ENCODE measurements around the gene FHOD3. TPM values are rescaled to one million over a fixed set of nuclear protein-coding genes. Genes with fewer than 3 reads are reported as not detected.

The FHOD3 gene
- total and polyA plus RNA-seq, 2 of the 13 experiments (the other 11 are each of a cell fraction or from before 2014, with no cell fraction given) = 0.07 TPM; not detected in 1

DNA sequence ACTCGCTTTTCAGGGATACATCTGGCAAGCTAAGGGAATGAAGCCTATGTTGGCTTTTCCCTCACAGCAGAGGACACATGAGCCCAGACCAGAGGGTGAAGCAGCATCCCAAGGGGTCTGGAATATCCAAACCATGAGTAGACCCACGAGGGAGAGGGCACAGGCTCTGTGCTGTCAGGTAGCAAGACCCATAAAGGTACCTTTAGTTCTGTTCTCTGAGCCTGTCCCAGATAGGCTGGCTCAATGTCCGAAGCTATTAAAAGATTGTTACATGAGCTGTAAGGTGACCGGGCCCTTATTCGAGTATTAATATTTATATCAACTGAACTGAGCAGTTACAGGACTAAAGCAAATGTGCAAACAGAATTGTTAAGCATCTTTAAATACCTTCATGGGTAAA, 479.1 kb downstream of the FHOD3 start:
- no peak for DNase-seq (ENCODE audit: low spot score)
- no peak overlapping the region for H3K4me3 ChIP-seq (replicated peaks in 1 of 3; ENCODE audit: insufficient read depth in 1 of 3, low read depth in 2 of 3, low read length in 3 of 3)
- in situ Hi-C loops (cut with HindIII; ENCODE audit: extremely low pct_ligation_motif_present, low pct_unique_long_range_greater_than_20kb) = no loop called here
- H3K36me3 ChIP-seq (replicated peaks in 1 of 2; ENCODE audit: control insufficient read depth in 1 of 2, insufficient read depth in 2 of 2, low read length in 2 of 2) = no peaks in the 10 kb centered on the region
- no peak overlapping the region for H3K27ac ChIP-seq (ENCODE audit: extremely low read length, insufficient read depth, low read length)
- ChIA-PET POLR2A (no interaction called here), CTCF (ENCODE audit: low intra/inter-chr PET ratio, low total read pairs) (no interaction called here)
- no peak for FAIRE-seq
- 0 out of 5 replicates have a peak, but pooled peaks cover 0 to 11% of the 10 kb centered on the region in 2 experiments for H3K27me3 ChIP-seq (ENCODE audit: control insufficient read depth in 1 of 2, insufficient read depth in 2 of 2, low read length in 2 of 2)
- no peak for ATAC-seq
- no peaks in the 10 kb centered on the region for H3K79me2 ChIP-seq (ENCODE audit: insufficient read depth, low read length)
- no TSS peak for BruUV-seq (replicated peaks)
- WGBS (ENCODE audit: low lambda C conversion rate) = 73% methylated on average over 5 of the region's 5 CpGs
- H3K9ac ChIP-seq (ENCODE audit: insufficient read depth, low read depth, low read length) = no peak overlapping the region
- H3K9me3 ChIP-seq (ENCODE audit: low read length) = no peaks in the 10 kb centered on the region
- H4K20me1 ChIP-seq (ENCODE audit: insufficient read depth, low read length) = no peaks in the 10 kb centered on the region
- no peak overlapping the region for H3K4me2 ChIP-seq (ENCODE audit: low read depth, low read length)
- H3K4me1 ChIP-seq (ENCODE audit: insufficient read depth, low read length) = no peaks in the 10 kb centered on the region
- intact Hi-C loops (cut with micrococcal nuclease; ENCODE audit: unreplicated experiment) = no loop called here
- no peak overlapping the region for H2AFZ ChIP-seq (ENCODE audit: low read length)
- no peak for TF ChIP-seq NR2F2 (IDR thresholded peaks at IDR 0.05; ENCODE audit: borderline replicate concordance, low read depth)
- no peak for TF ChIP-seq EP300 (IDR thresholded peaks at IDR 0.05; ENCODE audit: low read depth in 2 of 2, low read length in 2 of 2)
- TF ChIP-seq EP300 (CRISPR knock-in tag; IDR thresholded peaks at IDR 0.05; ENCODE audit: borderline replicate concordance) = no peak
- TF ChIP-seq ZNF138 (CRISPR knock-in tag; IDR thresholded peaks at IDR 0.05; ENCODE audit: low read depth) = no peak
- TF ChIP-seq, protein P1, sequence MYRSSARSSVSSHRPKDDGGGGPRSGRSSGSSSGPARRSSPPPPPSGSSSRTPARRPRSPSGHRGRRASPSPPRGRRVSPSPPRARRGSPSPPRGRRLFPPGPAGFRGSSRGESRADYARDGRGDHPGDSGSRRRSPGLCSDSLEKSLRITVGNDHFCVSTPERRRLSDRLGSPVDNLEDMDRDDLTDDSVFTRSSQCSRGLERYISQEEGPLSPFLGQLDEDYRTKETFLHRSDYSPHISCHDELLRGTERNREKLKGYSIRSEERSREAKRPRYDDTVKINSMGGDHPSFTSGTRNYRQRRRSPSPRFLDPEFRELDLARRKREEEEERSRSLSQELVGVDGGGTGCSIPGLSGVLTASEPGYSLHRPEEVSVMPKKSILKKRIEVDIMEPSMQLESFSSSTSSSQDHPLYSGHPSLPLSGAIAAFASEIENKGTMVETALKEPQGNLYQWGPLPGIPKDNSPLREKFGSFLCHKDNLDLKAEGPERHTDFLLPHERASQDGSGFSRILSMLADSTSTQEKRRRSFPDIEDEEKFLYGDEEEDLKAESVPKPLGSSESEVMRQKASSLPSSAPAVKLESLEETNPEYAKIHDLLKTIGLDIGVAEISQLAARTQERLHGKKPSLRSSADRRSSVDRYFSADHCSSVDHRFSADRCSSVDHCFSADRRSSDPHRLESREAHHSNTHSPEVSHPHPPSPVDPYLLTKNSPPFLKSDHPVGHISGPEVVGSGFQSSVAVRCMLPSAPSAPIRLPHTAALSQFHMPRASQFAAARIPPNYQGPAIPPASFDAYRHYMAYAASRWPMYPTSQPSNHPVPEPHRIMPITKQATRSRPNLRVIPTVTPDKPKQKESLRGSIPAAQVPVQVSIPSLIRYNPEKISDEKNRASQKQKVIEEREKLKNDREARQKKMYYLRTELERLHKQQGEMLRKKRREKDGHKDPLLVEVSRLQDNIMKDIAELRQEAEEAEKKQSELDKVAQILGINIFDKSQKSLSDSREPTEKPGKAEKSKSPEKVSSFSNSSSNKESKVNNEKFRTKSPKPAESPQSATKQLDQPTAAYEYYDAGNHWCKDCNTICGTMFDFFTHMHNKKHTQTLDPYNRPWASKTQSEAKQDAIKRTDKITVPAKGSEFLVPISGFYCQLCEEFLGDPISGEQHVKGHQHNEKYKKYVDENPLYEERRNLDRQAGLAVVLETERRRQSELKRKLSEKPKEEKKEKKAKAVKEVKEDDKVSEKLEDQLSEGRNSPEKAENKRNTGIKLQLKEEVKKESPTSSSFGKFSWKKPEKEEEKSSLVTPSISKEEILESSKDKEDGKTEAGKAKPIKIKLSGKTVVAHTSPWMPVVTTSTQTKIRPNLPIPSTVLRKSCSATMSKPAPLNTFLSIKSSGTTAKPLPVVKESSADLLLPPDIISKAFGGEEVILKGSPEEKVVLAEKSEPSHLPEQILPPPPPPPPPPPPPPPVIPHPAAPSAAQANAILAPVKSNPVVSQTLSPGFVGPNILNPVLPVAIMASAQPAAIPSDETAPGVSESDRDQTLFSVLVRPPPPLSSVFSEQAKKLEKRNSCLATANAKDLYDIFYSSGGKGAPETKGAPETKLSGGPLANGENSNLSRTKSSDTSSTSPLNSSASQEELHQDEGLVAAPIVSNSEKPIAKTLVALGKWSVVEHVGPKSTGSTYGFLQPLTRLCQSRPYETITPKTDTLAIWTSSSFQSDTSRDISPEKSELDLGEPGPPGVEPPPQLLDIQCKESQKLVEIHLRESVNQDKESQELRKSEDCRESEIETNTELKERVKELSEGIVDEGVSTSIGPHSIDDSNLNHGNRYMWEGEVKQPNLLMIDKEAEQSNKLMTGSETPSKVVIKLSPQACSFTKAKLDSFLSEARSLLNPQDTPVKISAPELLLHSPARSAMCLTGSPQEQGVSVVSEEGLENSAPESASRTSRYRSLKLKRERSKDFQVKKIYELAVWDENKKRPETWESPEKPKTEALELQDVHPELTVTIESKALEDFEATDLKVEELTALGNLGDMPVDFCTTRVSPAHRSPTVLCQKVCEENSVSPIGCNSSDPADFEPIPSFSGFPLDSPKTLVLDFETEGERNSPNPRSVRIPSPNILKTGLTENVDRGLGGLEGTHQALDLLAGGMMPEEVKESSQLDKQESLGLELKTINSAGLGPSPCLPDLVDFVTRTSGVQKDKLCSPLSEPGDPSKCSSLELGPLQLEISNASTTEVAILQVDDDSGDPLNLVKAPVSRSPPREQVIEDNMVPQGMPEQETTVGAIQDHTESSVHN (CRISPR knock-in tag; IDR thresholded peaks at IDR 0.05) = no peak
- TF ChIP-seq, protein P2, sequence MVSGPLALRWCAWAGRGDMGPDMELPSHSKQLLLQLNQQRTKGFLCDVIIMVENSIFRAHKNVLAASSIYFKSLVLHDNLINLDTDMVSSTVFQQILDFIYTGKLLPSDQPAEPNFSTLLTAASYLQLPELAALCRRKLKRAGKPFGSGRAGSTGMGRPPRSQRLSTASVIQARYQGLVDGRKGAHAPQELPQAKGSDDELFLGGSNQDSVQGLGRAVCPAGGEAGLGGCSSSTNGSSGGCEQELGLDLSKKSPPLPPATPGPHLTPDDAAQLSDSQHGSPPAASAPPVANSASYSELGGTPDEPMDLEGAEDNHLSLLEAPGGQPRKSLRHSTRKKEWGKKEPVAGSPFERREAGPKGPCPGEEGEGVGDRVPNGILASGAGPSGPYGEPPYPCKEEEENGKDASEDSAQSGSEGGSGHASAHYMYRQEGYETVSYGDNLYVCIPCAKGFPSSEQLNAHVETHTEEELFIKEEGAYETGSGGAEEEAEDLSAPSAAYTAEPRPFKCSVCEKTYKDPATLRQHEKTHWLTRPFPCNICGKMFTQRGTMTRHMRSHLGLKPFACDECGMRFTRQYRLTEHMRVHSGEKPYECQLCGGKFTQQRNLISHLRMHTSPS (CRISPR knock-in tag; IDR thresholded peaks at IDR 0.05; ENCODE audit: low read depth) = no peak
- TF ChIP-seq, protein P3, sequence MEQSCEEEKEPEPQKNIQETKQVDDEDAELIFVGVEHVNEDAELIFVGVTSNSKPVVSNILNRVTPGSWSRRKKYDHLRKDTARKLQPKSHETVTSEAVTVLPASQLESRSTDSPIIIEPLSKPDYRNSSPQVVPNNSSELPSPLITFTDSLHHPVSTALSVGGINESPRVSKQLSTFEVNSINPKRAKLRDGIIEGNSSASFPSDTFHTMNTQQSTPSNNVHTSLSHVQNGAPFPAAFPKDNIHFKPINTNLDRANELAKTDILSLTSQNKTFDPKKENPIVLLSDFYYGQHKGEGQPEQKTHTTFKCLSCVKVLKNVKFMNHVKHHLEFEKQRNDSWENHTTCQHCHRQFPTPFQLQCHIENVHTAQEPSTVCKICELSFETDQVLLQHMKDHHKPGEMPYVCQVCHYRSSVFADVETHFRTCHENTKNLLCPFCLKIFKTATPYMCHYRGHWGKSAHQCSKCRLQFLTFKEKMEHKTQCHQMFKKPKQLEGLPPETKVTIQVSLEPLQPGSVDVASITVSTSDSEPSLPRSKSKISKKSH (CRISPR knock-in tag; IDR thresholded peaks at IDR 0.05; ENCODE audit: borderline replicate concordance) = no peak
- no peak for TF ChIP-seq ERF (CRISPR knock-in tag; IDR thresholded peaks at IDR 0.05)
- no peak for TF ChIP-seq ZNF296 (CRISPR knock-in tag; conservative IDR thresholded peaks at IDR 0.05)
- TF ChIP-seq SRF (IDR thresholded peaks at IDR 0.05; ENCODE audit: low read depth, low read length) = no peak

Data from HepG2 (cell line).